Stimulated activated CD4-positive, alpha-beta T cell treated with anti-CD3 and anti-CD28 coated beads, TNF-alpha, amount 100 ng/mL, for 4 hours (primary cell): ENCODE results near the gene BUB1.
"Not testable (repeated sequence)": the region's sequence is repeated elsewhere in the genome, so short reads cannot be mapped to it uniquely, and the experiment has no call there.

Experiments
- DNase-seq, 3 experiments: peaks; one replicate each; pipeline ENCODE4 v3.0.0-alpha.2; 2020; ENCODE audit warnings: low read depth in 3 of 3

The BUB1 gene

GRCh38 chr2:110677530-110678456 is at the start of gene BUB1:
TSS of gene BUB1 (minus strand) at chr2:110678063. CDS start at chr2:110677995, 68 bp downstream.
- peak; percentile 83 to 90 (median 90) for DNase-seq

GRCh38 chr2:110726285-110726684 is 48.4 kb upstream of the BUB1 start:
- DNase-seq: no peak

- no peak for DNase-seq
Measured at GRCh38 chr2:110725859-110726258, 48.0 kb upstream of the BUB1 start.

GRCh38 chr2:110725370-110725769 is 47.5 kb upstream of the BUB1 start:
- no peak for DNase-seq

- DNase-seq: no peak
Measured at GRCh38 chr2:110724820-110725219, 47.0 kb upstream of the BUB1 start.

GRCh38 chr2:110720547-110720946 is 42.7 kb upstream of the BUB1 start:
- no peak for DNase-seq

GRCh38 chr2:110718990-110719389 is 41.1 kb upstream of the BUB1 start:
- DNase-seq: no peak

- no peak for DNase-seq
Measured at GRCh38 chr2:110718382-110718781, 40.5 kb upstream of the BUB1 start.

- no peak for DNase-seq
Measured at GRCh38 chr2:110717734-110718133, 39.9 kb upstream of the BUB1 start.

- DNase-seq: no peak
Measured at GRCh38 chr2:110716959-110717645, 39.2 kb upstream of the BUB1 start.

GRCh38 chr2:110714452-110715224 is 36.8 kb upstream of the BUB1 start:
- DNase-seq: no peak

- DNase-seq: no peak
Measured at GRCh38 chr2:110713513-110714362, 35.9 kb upstream of the BUB1 start.

- no peak for DNase-seq
Measured at GRCh38 chr2:110712737-110713136, 34.9 kb upstream of the BUB1 start.

GRCh38 chr2:110708455-110708854 is 30.6 kb upstream of the BUB1 start:
- no peak for DNase-seq

GRCh38 chr2:110707386-110707965 is 29.6 kb upstream of the BUB1 start:
- no peak for DNase-seq

- DNase-seq: no peak
Measured at GRCh38 chr2:110702514-110703380, 24.9 kb upstream of the BUB1 start.

GRCh38 chr2:110698253-110698652 is 20.4 kb upstream of the BUB1 start:
- DNase-seq: not testable (repeated sequence)

GRCh38 chr2:110695146-110695898 is 17.5 kb upstream of the BUB1 start:
- not testable (repeated sequence) for DNase-seq

- no peak for DNase-seq
Measured at GRCh38 chr2:110691612-110692258, 13.9 kb upstream of the BUB1 start.
